ENCODE results near the gene PCDH17. TPM values are rescaled to one million over a fixed set of nuclear protein-coding genes. Genes with fewer than 3 reads are reported as not detected.
A peak's percentile ranks its signal among the peaks of the same experiment; 100 is the strongest.

The PCDH17 gene
- total and polyA plus RNA-seq, 2 donors (not counting 1 experiment from before 2014, with no cell fraction given), result 0.07 to 0.17 TPM

- no peaks in the 10 kb centered on the region for H4K20me1 ChIP-seq (ENCODE audit: control insufficient read depth, extremely low read depth, insufficient read depth, low read length)
- H3K9me3 ChIP-seq (ENCODE audit: control insufficient read depth, insufficient read depth, low read depth, low read length), result no peaks in the 10 kb centered on the region
- no peak for TF ChIP-seq EZH2 (IDR thresholded peaks at IDR 0.05; ENCODE audit: low read length, missing control alignments)
- no peak for TF ChIP-seq CTCF (conservative IDR thresholded peaks at IDR 0.05 in 1 of 2, IDR thresholded peaks at IDR 0.05 in 1 of 2; ENCODE audit: low read depth in 1 of 2, low read length in 2 of 2)
- H3K27ac ChIP-seq (ENCODE audit: insufficient read depth, low read length), result no peak overlapping the region
- no peak overlapping the region for H3K4me2 ChIP-seq (ENCODE audit: extremely low read depth, insufficient read depth, low read length)
- no peak overlapping the region for H2AFZ ChIP-seq (ENCODE audit: low read length)
- H3K79me2 ChIP-seq (ENCODE audit: control insufficient read depth, insufficient read depth, low read length), result no peaks in the 10 kb centered on the region
- no peak overlapping the region for H3K9ac ChIP-seq (ENCODE audit: insufficient read depth, low read length)
- H3K36me3 ChIP-seq (ENCODE audit: control insufficient read depth, insufficient read depth, low read length), result no peaks in the 10 kb centered on the region
- H3K27me3 ChIP-seq (ENCODE audit: control insufficient read depth, insufficient read depth, low read length), result no peaks in the 10 kb centered on the region
- H3K4me3 ChIP-seq (replicated peaks in 1 of 4; ENCODE audit: control extremely low read depth in 1 of 4, insufficient read depth in 1 of 4, low read depth in 3 of 4, low read length in 4 of 4), result no peak overlapping the region
- H3K4me1 ChIP-seq (ENCODE audit: control insufficient read depth, extremely low read depth, insufficient read depth, low read length), result no peaks in the 10 kb centered on the region
- DNase-seq (ENCODE audit: low read depth in 2 of 2), result peak in 1 of 2 donors; percentile 7
Measured at GRCh38 chr13:57644106-57644505, 12.6 kb downstream of the PCDH17 start.

GRCh38 chr13:57653229-57653989 lies 21.9 kb downstream of the PCDH17 start:
- Histone ChIP-seq H3K4me2 (ENCODE audit: extremely low read depth, insufficient read depth, low read length) (no peak overlapping the region), H3K9me3 (ENCODE audit: control insufficient read depth, insufficient read depth, low read depth, low read length) (no peaks in the 10 kb centered on the region), H3K36me3 (ENCODE audit: control insufficient read depth, insufficient read depth, low read length) (no peaks in the 10 kb centered on the region), H3K27ac (ENCODE audit: insufficient read depth, low read length) (no peak overlapping the region), H3K4me3 (replicated peaks in 1 of 4; ENCODE audit: control extremely low read depth in 1 of 4, insufficient read depth in 1 of 4, low read depth in 3 of 4, low read length in 4 of 4) (no peak overlapping the region), H3K9ac (ENCODE audit: insufficient read depth, low read length) (no peak overlapping the region), H3K4me1 (ENCODE audit: control insufficient read depth, extremely low read depth, insufficient read depth, low read length) (no peaks in the 10 kb centered on the region), H4K20me1 (ENCODE audit: control insufficient read depth, extremely low read depth, insufficient read depth, low read length) (no peaks in the 10 kb centered on the region), H3K27me3 (ENCODE audit: control insufficient read depth, insufficient read depth, low read length) (no peaks in the 10 kb centered on the region), H3K79me2 (ENCODE audit: control insufficient read depth, insufficient read depth, low read length) (no peaks in the 10 kb centered on the region), H2AFZ (ENCODE audit: low read length) (no peak overlapping the region)
- DNase-seq (ENCODE audit: low read depth in 2 of 2), result no peak
- no peak for TF ChIP-seq CTCF (conservative IDR thresholded peaks at IDR 0.05 in 1 of 2, IDR thresholded peaks at IDR 0.05 in 1 of 2; ENCODE audit: low read depth in 1 of 2, low read length in 2 of 2)
- TF ChIP-seq EZH2 (IDR thresholded peaks at IDR 0.05; ENCODE audit: low read length, missing control alignments), result no peak

GRCh38 chr13:57665481-57665880 lies 33.9 kb downstream of the PCDH17 start:
- no peaks in the 10 kb centered on the region for H3K36me3 ChIP-seq (ENCODE audit: control insufficient read depth, insufficient read depth, low read length)
- H4K20me1 ChIP-seq (ENCODE audit: control insufficient read depth, extremely low read depth, insufficient read depth, low read length), result no peaks in the 10 kb centered on the region
- H3K79me2 ChIP-seq (ENCODE audit: control insufficient read depth, insufficient read depth, low read length), result no peaks in the 10 kb centered on the region
- H3K4me3 ChIP-seq (replicated peaks in 1 of 4; ENCODE audit: control extremely low read depth in 1 of 4, insufficient read depth in 1 of 4, low read depth in 3 of 4, low read length in 4 of 4), result no peak overlapping the region
- H3K4me1 ChIP-seq (ENCODE audit: control insufficient read depth, extremely low read depth, insufficient read depth, low read length), result no peaks in the 10 kb centered on the region
- no peaks in the 10 kb centered on the region for H3K27me3 ChIP-seq (ENCODE audit: control insufficient read depth, insufficient read depth, low read length)
- no peak overlapping the region for H3K9ac ChIP-seq (ENCODE audit: insufficient read depth, low read length)
- H3K9me3 ChIP-seq (ENCODE audit: control insufficient read depth, insufficient read depth, low read depth, low read length), result no peaks in the 10 kb centered on the region
- H3K27ac ChIP-seq (ENCODE audit: insufficient read depth, low read length), result no peak overlapping the region
- TF ChIP-seq CTCF (conservative IDR thresholded peaks at IDR 0.05 in 1 of 2, IDR thresholded peaks at IDR 0.05 in 1 of 2; ENCODE audit: low read depth in 1 of 2, low read length in 2 of 2) (no peak), EZH2 (IDR thresholded peaks at IDR 0.05; ENCODE audit: low read length, missing control alignments) (no peak)
- H3K4me2 ChIP-seq (ENCODE audit: extremely low read depth, insufficient read depth, low read length), result no peak overlapping the region
- no peak overlapping the region for H2AFZ ChIP-seq (ENCODE audit: low read length)
- peak; percentile 2 to 8 for DNase-seq (ENCODE audit: low read depth in 2 of 2)
